ENCODE measurements around the gene SSBP4.
A peak's percentile ranks its signal among the peaks of the same experiment; 100 is the strongest.

SSBP4 gene

GRCh38 chr19:18422530-18423191 lies 3.5 kb downstream of the SSBP4 start:
- no peak for DNase-seq

GRCh38 chr19:18423258-18424020 lies 4.2 kb downstream of the SSBP4 start:
- no peak for DNase-seq

- DNase-seq: no peak
These were observed 5.1 kb downstream of the SSBP4 start for GRCh38 chr19:18424122-18424889.

GRCh38 chr19:18424890-18425514 lies 5.8 kb downstream of the SSBP4 start:
- no peak for DNase-seq

GRCh38 chr19:18425515-18426415 lies 6.6 kb downstream of the SSBP4 start:
- DNase-seq: no peak

- DNase-seq: no peak
These were observed 7.2 kb downstream of the SSBP4 start for GRCh38 chr19:18426416-18426767.

- no peak for DNase-seq
These were observed 8.0 kb downstream of the SSBP4 start for GRCh38 chr19:18427080-18427742.

GRCh38 chr19:18427743-18428113 lies 8.5 kb downstream of the SSBP4 start:
- DNase-seq: no peak

- no peak for DNase-seq
These were observed 9.1 kb downstream of the SSBP4 start for GRCh38 chr19:18428173-18428786.

- DNase-seq: peak; percentile 78
These were observed 9.8 kb downstream of the SSBP4 start for GRCh38 chr19:18428787-18429674.

- no peak for DNase-seq
These were observed 10.7 kb downstream of the SSBP4 start for GRCh38 chr19:18429717-18430416.

- no peak for DNase-seq
These were observed 11.4 kb downstream of the SSBP4 start for GRCh38 chr19:18430417-18431144.

- no peak for DNase-seq
These were observed 12.4 kb downstream of the SSBP4 start for GRCh38 chr19:18431351-18432197.

GRCh38 chr19:18432275-18433014 lies 13.2 kb downstream of the SSBP4 start:
- no peak for DNase-seq

- DNase-seq: no peak
These were observed 14.0 kb downstream of the SSBP4 start for GRCh38 chr19:18433015-18433691.

- no peak for DNase-seq
These were observed 14.7 kb downstream of the SSBP4 start for GRCh38 chr19:18433735-18434398.
